Uterus (tissue), 2 donors: ENCODE measurements around the gene ACTL6B.

Experiments used
- CTCF ChIP-seq, 4 experiments: fragments of 200-600 bp in 2 of 4; fragments of 450-650 bp in 2 of 4; sonication (generic) in 2 of 4; IDR thresholded peaks; one replicate each; pipeline ENCODE4 v1.5.1; 2016 to 2019; ENCODE audit warnings: antibody characterized with exemption in 4 of 4, mild to moderate bottlenecking in 2 of 4, moderate library complexity in 1 of 4
- POLR2A ChIP-seq, 2 donors: fragments of 450-650 bp; IDR thresholded peaks; one replicate each; pipeline ENCODE4 v1.6.1; 2016; ENCODE audit warnings: antibody characterized with exemption in 2 of 2, mild to moderate bottlenecking in 1 of 2, moderate library complexity in 1 of 2

- TF ChIP-seq CTCF (IDR thresholded peaks at IDR 0.05): no peak
- no peak for TF ChIP-seq POLR2A (IDR thresholded peaks at IDR 0.05)
Measured at GRCh38 chr7:100668069-100668449, 11.8 kb upstream of the ACTL6B start.
